ENCODE measurements around the gene SMIM8. TPM values are rescaled to one million over a fixed set of nuclear protein-coding genes. Genes with fewer than 3 reads are reported as not detected.

SMIM8 gene
- total and polyA plus RNA-seq, 10 of the 15 experiments (the other 5 are each of a cell fraction or from before 2014, with no cell fraction given) = 6.2 to 45.8 (median 10.4) TPM

- RAD21 ChIA-PET (ENCODE audit: unreplicated experiment) = interaction anchor here (0.9 kb wide), 1 partner anchor 9 kb away, joined by 4 read pairs; no protein-coding TSS in a partner anchor
- no TSS peak for BruUV-seq (replicated peaks)
- H3K27me3 ChIP-seq (replicated peaks in 1 of 2; ENCODE audit: control insufficient read depth in 2 of 2, insufficient read depth in 2 of 2, low read length in 1 of 2) = no peaks in the 10 kb centered on the region
- intact Hi-C loops (cut with micrococcal nuclease; ENCODE audit: unreplicated experiment) (no loop called here), in situ Hi-C loops (cut with MboI) (no loop called here)
- no peak overlapping the region for H3K9ac ChIP-seq (ENCODE audit: control insufficient read depth, insufficient read depth, low read length)
- H4K20me1 ChIP-seq (ENCODE audit: control insufficient read depth, insufficient read depth) = no peaks in the 10 kb centered on the region
- H2AFZ ChIP-seq (ENCODE audit: control insufficient read depth, low read depth, low read length) = no peak overlapping the region; the same call in 1 of the 2 replicates
- H3K4me2 ChIP-seq (ENCODE audit: control insufficient read depth, insufficient read depth) = no peak overlapping the region
- H3K4me1 ChIP-seq (ENCODE audit: control insufficient read depth, insufficient read depth, low read length) = no peaks in the 10 kb centered on the region
- no peak overlapping the region for H3K4me3 ChIP-seq
- no peaks in the 10 kb centered on the region for H3K36me3 ChIP-seq (ENCODE audit: control insufficient read depth in 2 of 2, insufficient read depth in 2 of 2, low read length in 1 of 2)
- SMC1A ChIA-PET (ENCODE audit: uncharacterized antibody, unreplicated experiment) = interaction anchor here (1.1 to 1.4 kb wide), 3 partner anchors 39 to 169 kb away, joined by 3 to 4 read pairs (median 3); no protein-coding TSS in a partner anchor
- CTCF ChIA-PET = no interaction called here
- ATAC-seq (no peak), FAIRE-seq (no peak), DNase-seq (ENCODE audit: low read depth, low spot score) (no peak)
- no peaks in the 10 kb centered on the region for H3K79me2 ChIP-seq (ENCODE audit: control insufficient read depth, insufficient read depth, low read length)
- peak; percentile 63 for TF ChIP-seq PKNOX1 (IDR thresholded peaks at IDR 0.05)
- TF ChIP-seq SREBF2 (IDR thresholded peaks at IDR 0.05; ENCODE audit: low read length) = no peak
- no peak overlapping the region for H3K27ac ChIP-seq (ENCODE audit: control insufficient read depth, insufficient read depth)
- H3K9me3 ChIP-seq (replicated peaks; ENCODE audit: control insufficient read depth, insufficient read depth, low read length) = no peaks in the 10 kb centered on the region
- POLR2A ChIA-PET = no interaction called here
These were observed 8.6 kb downstream of the SMIM8 start for GRCh38 chr6:87330961-87331360.

- FAIRE-seq = no peak
- in situ Hi-C loops (cut with MboI) = no loop called here
- SMC1A ChIA-PET (ENCODE audit: uncharacterized antibody, unreplicated experiment) = no interaction called here
These were observed 10.6 kb downstream of the SMIM8 start for GRCh38 chr6:87333033-87333432.

More at GRCh38 chr6:87333033-87333432, 10.6 kb downstream of the SMIM8 start:
- no peaks in the 10 kb centered on the region for H3K27me3 ChIP-seq (replicated peaks in 1 of 2; ENCODE audit: control insufficient read depth in 2 of 2, insufficient read depth in 2 of 2, low read length in 1 of 2)
- H3K27ac ChIP-seq (ENCODE audit: control insufficient read depth, insufficient read depth) = no peak overlapping the region
- TF ChIP-seq MTA2 (IDR thresholded peaks at IDR 0.05; ENCODE audit: low read depth) (no peak), BHLHE40 (IDR thresholded peaks at IDR 0.05; ENCODE audit: borderline replicate concordance in 1 of 2, low read depth in 2 of 2, low read length in 1 of 2) (no peak), SUPT20H (IDR thresholded peaks at IDR 0.05; ENCODE audit: borderline replicate concordance, control insufficient read depth, low read depth, low read length) (no peak), SPI1 (IDR thresholded peaks at IDR 0.05; ENCODE audit: borderline replicate concordance, insufficient read depth, low read depth, low read length) (no peak), ZNF622 (IDR thresholded peaks at IDR 0.05) (no peak), ZNF274 (IDR thresholded peaks at IDR 0.05; ENCODE audit: insufficient read depth, insufficient read length) (no peak), DPF2 (IDR thresholded peaks at IDR 0.05) (no peak), TARDBP (IDR thresholded peaks at IDR 0.05; ENCODE audit: borderline replicate concordance) (no peak), MEF2B (IDR thresholded peaks at IDR 0.05; ENCODE audit: partially characterized antibody, poor library complexity, severe bottlenecking) (no peak), ZNF217 (IDR thresholded peaks at IDR 0.05) (no peak)
- TF ChIP-seq, protein P1, sequence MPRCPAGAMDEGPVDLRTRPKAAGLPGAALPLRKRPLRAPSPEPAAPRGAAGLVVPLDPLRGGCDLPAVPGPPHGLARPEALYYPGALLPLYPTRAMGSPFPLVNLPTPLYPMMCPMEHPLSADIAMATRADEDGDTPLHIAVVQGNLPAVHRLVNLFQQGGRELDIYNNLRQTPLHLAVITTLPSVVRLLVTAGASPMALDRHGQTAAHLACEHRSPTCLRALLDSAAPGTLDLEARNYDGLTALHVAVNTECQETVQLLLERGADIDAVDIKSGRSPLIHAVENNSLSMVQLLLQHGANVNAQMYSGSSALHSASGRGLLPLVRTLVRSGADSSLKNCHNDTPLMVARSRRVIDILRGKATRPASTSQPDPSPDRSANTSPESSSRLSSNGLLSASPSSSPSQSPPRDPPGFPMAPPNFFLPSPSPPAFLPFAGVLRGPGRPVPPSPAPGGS (IDR thresholded peaks at IDR 0.05; ENCODE audit: borderline replicate concordance, insufficient read depth, low read depth, low read length, poor library complexity, severe bottlenecking) = no peak
- H3K4me3 ChIP-seq = no peak overlapping the region
- H2AFZ ChIP-seq (ENCODE audit: control insufficient read depth, low read depth, low read length) = no peak overlapping the region
- H3K4me1 ChIP-seq (ENCODE audit: control insufficient read depth, insufficient read depth, low read length) = no peaks in the 10 kb centered on the region
- H3K4me2 ChIP-seq (ENCODE audit: control insufficient read depth, insufficient read depth) = no peak overlapping the region
- intact Hi-C loops (cut with micrococcal nuclease; ENCODE audit: unreplicated experiment) = no loop called here
- POLR2A ChIA-PET = no interaction called here
- no peaks in the 10 kb centered on the region; a peak in 1 of 4 replicates for H3K36me3 ChIP-seq (ENCODE audit: control insufficient read depth in 2 of 2, insufficient read depth in 2 of 2, low read length in 1 of 2)
- ATAC-seq (no peak), DNase-seq (ENCODE audit: low read depth, low spot score) (no peak)
- WGBS (ENCODE audit: insufficient coverage, insufficient replicate concordance, low lambda C conversion rate, missing lambda C conversion rate) = 98% methylated on average over 5 of the region's 5 CpGs
- CTCF ChIA-PET = no interaction called here
- RAD21 ChIA-PET (ENCODE audit: unreplicated experiment) = no interaction called here
- no peaks in the 10 kb centered on the region for H4K20me1 ChIP-seq (ENCODE audit: control insufficient read depth, insufficient read depth)
- no peaks in the 10 kb centered on the region for H3K9me3 ChIP-seq (replicated peaks; ENCODE audit: control insufficient read depth, insufficient read depth, low read length)
- H3K9ac ChIP-seq (ENCODE audit: control insufficient read depth, insufficient read depth, low read length) = no peak overlapping the region
- no TSS peak for BruUV-seq (replicated peaks)
- H3K79me2 ChIP-seq (ENCODE audit: control insufficient read depth, insufficient read depth, low read length) = no peaks in the 10 kb centered on the region

Measured in GM12878 (cell line).